Colon (tissue), 2 donors: ENCODE results near the gene CMC1.
A peak's percentile ranks its signal among the peaks of the same experiment; 100 is the strongest.
"Not testable (repeated sequence)": the region's sequence is repeated elsewhere in the genome, so short reads cannot be mapped to it uniquely, and the experiment has no call there.

Source experiments
- FAIRE-seq: peaks from 2 replicates; lab custom pipeline; 2012; peaks lifted over from hg19 to GRCh38; lab: Jason Lieb, UNC
- donor health status: control.
- donor health status: control.

CMC1 gene

GRCh38 chr3:28241221-28242160 is at the start of gene CMC1:
CMC1 (plus strand) TSS chr3:28241619; CDS start chr3:28241794, 175 bp downstream.
- FAIRE-seq = peak; percentile 5

- no peak for FAIRE-seq
These were observed 43.3 kb upstream of the CMC1 start for GRCh38 chr3:28198161-28198560.

GRCh38 chr3:28198974-28199373 is 42.4 kb upstream of the CMC1 start:
- no peak for FAIRE-seq

DNA sequence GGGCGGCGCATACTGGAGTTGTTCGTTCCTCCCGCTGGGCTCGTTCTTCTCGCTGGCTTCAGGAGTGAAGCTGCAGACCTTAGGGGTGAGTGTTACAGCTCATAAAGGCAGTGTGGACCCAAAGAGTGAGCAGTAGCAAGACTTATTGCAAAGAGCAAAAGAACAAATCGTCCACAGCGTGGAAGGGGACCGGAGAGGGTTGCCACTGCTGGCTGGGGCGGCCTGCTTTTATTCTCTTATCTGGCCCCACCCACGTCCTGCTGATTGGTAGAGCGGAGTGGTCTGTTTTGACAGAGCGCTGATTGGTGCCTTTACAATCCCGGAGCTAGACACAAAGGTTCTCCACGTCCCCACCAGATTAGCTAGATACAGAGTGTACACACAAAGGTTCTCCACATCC is 41.8 kb upstream of the CMC1 start:
- not testable (repeated sequence) for FAIRE-seq

- not testable (repeated sequence) for FAIRE-seq
These were observed 41.0 kb upstream of the CMC1 start for GRCh38 chr3:28200366-28200848.

DNA sequence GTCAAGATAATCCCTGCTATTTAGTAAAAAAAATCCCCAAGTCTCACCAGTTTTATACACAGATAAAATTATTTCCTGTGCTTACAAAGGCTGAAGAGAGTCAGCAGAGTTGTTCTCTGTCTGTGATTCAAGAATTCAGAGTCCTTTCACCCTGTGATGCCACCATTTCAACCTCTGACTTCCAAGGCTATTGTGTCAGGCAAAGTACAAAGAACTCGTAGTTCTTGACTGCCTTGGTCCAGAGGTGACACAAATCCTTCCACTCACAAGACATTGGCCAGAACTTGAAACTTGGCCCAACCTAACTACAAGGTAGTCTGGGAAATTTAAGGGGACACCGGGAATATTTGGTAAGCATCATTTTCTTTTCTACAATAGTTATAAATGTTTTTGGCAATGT is 34.9 kb upstream of the CMC1 start:
- FAIRE-seq = no peak

DNA sequence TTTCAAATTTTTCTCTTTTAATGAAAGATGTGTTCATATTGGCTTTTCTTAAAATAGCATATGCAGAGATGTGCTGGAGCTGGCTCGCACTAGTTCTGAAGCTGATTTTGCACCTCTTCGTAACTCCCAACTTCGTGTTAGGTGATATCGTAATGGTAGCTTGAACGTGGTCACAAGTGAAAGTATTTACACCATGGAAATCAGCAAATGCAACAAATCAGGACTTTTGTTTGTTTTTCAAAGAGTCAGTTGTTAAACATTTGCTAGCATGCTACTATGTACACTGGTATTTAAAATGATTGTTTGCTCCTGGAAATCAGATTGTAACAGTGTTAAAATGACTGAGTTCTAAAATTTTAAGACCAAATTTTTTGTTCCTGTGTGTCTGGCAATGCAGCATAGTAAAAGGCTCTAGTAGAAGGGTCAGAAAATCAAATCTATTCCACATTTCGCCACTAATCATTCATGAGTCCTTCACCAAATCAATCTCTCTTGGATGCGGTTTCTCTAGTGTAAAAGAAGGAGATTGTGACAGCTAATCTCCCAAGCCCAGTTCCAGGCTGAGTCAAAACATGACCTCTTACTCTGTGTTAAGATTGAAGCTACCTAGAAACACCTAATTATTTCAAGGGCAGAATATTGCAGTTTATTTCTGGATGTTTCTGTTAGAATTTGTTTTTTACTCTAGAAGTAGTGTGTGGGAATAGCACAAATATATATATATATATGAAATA is 34.3 kb upstream of the CMC1 start:
- FAIRE-seq = no peak

DNA sequence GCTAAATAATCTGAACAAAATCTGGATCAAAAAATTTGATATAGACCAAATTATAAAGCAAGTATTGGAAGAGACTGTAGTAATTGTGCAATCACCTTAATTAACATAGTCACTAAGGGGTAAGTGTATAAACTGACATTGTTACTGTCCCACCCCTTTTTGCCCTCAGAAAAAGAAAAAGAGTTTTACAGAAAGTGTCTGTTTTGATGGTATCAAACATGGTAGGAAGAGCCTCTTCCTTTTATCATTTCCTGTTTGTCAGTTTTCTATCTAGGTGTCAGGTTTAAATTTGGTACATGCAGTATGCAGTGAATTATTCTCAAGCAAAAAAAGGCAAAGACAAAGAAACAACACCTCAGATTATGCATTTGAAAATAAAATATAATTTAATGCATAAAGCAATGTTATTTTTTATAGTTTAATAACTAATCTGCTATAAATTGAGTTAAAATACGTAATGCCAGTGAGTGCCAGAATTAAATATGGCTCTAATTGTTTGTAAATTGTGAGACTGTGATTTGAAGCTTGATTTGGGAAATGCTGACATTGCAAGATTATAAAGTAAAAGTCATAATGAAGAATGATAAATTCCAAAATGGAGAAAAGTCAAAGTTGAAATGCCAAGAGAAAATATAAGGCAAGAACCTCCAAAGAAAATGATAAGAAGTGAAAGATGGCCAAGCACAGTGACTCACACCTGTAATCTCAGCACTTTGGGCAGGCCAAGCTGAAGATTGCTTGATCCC is 30.3 kb upstream of the CMC1 start:
- FAIRE-seq = peak; percentile 24

- no peak for FAIRE-seq
These were observed 28.7 kb upstream of the CMC1 start for GRCh38 chr3:28212681-28213080.

DNA sequence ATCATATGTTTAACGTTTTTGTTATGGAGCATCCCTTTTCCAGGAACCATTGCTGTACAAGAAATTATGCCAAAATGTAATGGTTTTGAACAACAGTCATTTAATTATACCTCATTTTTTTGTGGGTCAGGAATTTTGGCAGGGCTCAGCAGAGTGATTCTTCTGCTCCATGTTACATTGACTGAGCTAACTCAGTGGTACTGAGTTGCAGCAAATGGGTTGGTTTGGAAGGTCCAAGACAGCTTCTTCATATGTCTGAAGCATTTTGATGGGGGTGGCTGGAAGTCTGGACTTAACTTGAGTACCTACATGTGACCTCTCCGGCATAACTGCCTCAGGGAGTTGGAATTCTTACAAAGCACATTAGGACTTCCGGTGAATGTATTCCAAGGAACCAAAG is 26.0 kb upstream of the CMC1 start:
- no peak for FAIRE-seq

DNA sequence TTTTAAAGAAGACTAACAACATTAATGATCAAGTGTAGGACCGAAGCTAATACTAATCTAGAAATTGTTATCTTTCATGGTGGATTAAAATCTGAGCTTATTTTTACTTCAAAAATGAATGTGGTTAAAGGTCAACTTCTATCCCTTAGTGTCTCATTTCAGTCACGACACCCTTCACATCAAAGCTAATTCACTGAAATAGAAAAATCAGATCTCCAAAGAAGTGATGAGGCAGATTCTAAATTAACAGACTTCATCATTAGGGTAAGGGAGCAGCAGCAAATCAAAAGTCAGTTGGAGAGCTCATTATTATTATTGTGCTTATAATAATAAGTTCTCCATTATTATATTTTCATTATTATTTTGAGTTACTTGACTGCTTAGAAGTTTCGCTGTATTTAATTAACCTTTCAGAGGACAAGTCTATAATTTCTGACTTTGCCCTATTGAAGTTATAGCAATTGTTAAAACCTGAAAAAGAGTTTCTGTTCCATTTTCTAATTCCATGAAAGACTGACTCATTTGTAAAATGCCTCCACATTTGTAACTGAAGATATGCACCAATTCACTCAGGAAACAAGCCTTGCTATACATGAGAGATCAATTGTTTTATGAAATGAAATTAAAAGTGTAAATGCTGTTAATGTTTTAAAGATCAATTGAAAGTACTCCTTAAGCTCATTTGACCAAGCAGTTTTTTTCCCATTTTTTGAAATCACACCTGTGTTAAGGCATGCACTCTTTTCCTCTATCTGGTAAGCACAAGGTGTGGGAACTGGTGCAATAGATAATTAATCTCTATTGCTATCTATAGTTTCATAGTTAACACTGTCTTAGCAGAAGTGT is 23.1 kb upstream of the CMC1 start:
- FAIRE-seq = no peak

DNA sequence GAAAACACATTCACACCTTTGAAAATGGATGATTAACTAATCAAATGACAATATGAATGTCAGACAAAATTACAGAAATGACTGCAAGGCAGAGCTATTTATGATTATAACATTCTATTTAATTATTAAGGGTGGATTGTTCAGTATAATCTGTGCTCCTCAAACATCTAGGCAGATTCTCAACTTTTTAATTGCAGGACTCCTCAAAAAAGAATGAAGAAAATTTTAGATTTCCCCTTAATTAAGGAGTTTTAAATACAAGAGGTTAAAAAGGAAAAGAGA is 22.6 kb upstream of the CMC1 start:
- FAIRE-seq = no peak

GRCh38 chr3:28224430-28224829 is 17.0 kb upstream of the CMC1 start:
- FAIRE-seq = no peak

- FAIRE-seq = no peak
These were observed 15.4 kb upstream of the CMC1 start for GRCh38 chr3:28226020-28226419.

DNA sequence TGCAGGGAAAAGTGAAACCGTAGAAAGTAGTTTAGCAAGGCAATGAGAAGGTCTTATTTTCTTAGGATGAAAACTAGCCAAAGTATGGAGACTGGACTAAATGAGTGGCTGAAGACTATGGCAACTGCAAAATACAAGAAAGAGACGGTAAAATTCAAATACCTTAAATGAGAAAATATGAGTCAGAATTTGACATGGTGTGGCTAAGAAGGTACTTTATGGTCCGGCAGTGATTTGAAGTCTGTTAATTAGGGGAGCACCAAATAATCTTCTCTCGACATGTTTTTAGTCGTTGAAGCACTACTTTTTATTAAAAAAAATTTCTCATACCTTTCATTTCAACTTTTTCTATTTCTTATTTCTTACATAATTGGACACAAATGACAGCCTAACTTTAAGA is 12.8 kb upstream of the CMC1 start:
- FAIRE-seq = no peak

DNA sequence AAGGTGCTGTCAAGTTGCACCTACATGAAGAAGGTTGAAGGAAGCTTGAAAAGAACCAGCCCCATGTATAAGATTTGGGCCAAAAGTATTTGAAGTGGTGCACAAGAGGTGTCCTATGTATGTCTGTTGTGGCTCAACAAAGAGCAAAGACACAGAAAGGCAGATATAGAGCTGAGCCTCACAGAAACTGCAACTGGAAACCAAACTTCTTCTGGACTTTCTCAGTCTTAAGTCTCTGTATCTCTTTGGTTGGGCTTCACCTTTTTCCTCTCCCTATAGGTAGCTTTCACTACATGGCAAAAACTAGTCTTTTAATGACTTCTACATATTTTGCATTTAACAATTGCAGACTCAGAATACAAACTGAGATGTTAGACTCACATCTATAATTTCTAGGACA is 8.8 kb upstream of the CMC1 start:
- no peak for FAIRE-seq

GRCh38 chr3:28234454-28234853 is 7.0 kb upstream of the CMC1 start:
- FAIRE-seq = no peak

DNA sequence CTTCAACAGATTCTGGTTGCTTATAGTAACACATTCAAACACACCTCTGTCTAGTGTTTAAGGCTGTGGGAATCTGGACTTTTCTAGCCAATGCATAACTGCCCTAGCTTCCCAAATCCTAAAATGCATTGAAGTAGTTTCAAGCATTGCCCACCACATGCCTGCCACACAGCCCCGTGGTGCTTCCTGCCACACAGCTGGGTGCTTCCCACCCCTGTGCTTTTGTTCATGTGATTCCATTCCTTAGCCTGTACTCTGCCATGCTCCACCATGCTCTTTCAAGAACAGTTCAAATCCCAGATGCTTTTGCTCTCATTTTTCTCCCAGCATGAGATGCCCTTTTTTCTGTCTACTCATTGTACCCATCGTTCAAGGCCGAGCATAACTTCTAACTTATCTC is 2.3 kb upstream of the CMC1 start:
- no peak for FAIRE-seq

GRCh38 chr3:28240441-28240840 is 978 bp upstream of the CMC1 start:
- FAIRE-seq = no peak

- no peak for FAIRE-seq
These were observed 1.1 kb downstream of the CMC1 start for GRCh38 chr3:28242519-28242918.

GRCh38 chr3:28243424-28244106 is 2.1 kb downstream of the CMC1 start:
- FAIRE-seq = no peak
